Measurements from ENCODE around the gene SENP7.

The SENP7 gene

GRCh38 chr3:101292027-101292426, 221.0 kb downstream of the SENP7 start:
- H3K4me3 ChIP-seq (ENCODE audit: control insufficient read depth, low read depth, low read length) = no peak overlapping the region
- TF ChIP-seq CTCF (conservative IDR thresholded peaks at IDR 0.05; ENCODE audit: control insufficient read depth, insufficient read depth, low read depth, low read length) = no peak
- DNase-seq (ENCODE audit: low read depth) = peak; percentile 10

- TF ChIP-seq CTCF (conservative IDR thresholded peaks at IDR 0.05; ENCODE audit: control insufficient read depth, insufficient read depth, low read depth, low read length) = no peak
- no peak overlapping the region for H3K4me3 ChIP-seq (ENCODE audit: control insufficient read depth, low read depth, low read length)
- DNase-seq (ENCODE audit: low read depth) = no peak
These were observed 224.7 kb downstream of the SENP7 start for GRCh38 chr3:101288294-101288693.

GRCh38 chr3:101284757-101285156, 228.3 kb downstream of the SENP7 start:
- no peak overlapping the region for H3K4me3 ChIP-seq (ENCODE audit: control insufficient read depth, low read depth, low read length)
- no peak for TF ChIP-seq CTCF (conservative IDR thresholded peaks at IDR 0.05; ENCODE audit: control insufficient read depth, insufficient read depth, low read depth, low read length)
- no peak for DNase-seq (ENCODE audit: low read depth)

- DNase-seq (ENCODE audit: low read depth) = no peak
- no peak for TF ChIP-seq CTCF (conservative IDR thresholded peaks at IDR 0.05; ENCODE audit: control insufficient read depth, insufficient read depth, low read depth, low read length)
- H3K4me3 ChIP-seq (ENCODE audit: control insufficient read depth, low read depth, low read length) = no peak overlapping the region
These were observed 231.4 kb downstream of the SENP7 start for GRCh38 chr3:101281521-101282030.

- TF ChIP-seq CTCF (conservative IDR thresholded peaks at IDR 0.05; ENCODE audit: control insufficient read depth, insufficient read depth, low read depth, low read length) = no peak
- no peak overlapping the region for H3K4me3 ChIP-seq (ENCODE audit: control insufficient read depth, low read depth, low read length)
- DNase-seq (ENCODE audit: low read depth) = peak; percentile 17
These were observed 233.1 kb downstream of the SENP7 start for GRCh38 chr3:101279765-101280385.

GRCh38 chr3:101279162-101279561, 233.8 kb downstream of the SENP7 start:
- DNase-seq (ENCODE audit: low read depth) = peak; percentile 75
- no peak for TF ChIP-seq CTCF (conservative IDR thresholded peaks at IDR 0.05; ENCODE audit: control insufficient read depth, insufficient read depth, low read depth, low read length)
- no peak overlapping the region for H3K4me3 ChIP-seq (ENCODE audit: control insufficient read depth, low read depth, low read length)
